Left hindlimb (tissue), 1 donor: ENCODE data around the gene EXOC4.

ENCODE experiments used
- DNase-seq: peaks from one replicate; pipeline ENCODE4 v3.0.0-alpha.2; 2018

EXOC4 gene

GRCh38 chr7:133502498-133502897 is 249.6 kb downstream of the EXOC4 start:
- no peak for DNase-seq

DNA sequence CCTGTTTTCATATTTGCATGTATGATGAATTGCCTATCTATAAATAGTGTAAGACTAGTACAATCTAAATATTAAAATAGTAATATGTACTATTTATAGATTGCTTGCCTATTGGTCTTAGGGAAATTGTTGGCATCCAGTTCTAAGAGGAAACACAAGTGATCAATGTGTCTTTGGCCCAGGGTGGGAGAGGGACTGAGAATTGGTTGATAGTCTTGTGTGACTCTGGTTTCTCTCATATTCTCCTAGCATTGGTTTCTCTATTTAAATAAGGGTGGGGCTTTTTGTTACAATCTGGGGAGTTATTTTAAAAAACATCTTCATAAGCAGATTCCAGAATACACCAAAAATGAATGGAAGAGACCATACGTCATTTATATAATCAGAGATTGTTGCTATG is 250.1 kb downstream of the EXOC4 start:
- no peak for DNase-seq

DNA sequence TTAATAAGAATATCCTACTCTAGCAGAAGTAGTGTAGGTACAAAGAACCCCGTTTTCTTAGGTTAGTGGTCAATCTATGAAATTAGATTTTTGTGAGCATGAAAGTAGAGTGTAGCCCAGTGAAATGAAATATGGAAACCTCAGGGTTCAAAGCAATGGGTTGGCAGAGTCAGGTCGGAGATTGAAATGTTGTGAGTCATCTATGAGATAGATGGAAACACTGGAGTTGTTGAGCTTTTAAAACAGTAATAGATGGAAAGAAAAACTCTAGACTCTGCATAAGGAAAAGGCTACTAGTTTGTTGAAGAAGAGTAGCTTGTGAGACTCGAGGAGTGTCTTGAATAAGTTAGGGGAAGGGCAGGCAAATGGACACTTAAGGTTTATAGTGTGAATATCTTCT is 251.9 kb downstream of the EXOC4 start:
- DNase-seq, result no peak

DNA sequence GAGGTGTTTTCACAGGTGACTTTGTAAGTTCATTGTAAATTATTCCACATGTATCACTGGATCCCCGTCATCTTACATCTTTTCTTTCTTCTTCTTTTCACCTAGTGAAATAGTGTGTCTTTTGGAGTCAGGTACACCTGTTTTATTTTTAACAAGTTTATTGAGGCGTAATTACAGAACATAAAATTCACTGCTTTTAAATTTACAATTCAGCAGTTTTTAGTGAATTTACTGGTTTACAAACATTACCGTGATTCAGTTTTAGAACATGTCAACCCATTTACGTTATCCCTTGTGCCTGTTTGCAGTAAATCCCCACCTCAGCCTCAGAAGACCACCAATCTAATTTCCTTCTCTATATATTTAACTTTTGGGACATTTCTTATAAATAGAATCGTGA is 256.9 kb downstream of the EXOC4 start:
- no peak for DNase-seq

DNA sequence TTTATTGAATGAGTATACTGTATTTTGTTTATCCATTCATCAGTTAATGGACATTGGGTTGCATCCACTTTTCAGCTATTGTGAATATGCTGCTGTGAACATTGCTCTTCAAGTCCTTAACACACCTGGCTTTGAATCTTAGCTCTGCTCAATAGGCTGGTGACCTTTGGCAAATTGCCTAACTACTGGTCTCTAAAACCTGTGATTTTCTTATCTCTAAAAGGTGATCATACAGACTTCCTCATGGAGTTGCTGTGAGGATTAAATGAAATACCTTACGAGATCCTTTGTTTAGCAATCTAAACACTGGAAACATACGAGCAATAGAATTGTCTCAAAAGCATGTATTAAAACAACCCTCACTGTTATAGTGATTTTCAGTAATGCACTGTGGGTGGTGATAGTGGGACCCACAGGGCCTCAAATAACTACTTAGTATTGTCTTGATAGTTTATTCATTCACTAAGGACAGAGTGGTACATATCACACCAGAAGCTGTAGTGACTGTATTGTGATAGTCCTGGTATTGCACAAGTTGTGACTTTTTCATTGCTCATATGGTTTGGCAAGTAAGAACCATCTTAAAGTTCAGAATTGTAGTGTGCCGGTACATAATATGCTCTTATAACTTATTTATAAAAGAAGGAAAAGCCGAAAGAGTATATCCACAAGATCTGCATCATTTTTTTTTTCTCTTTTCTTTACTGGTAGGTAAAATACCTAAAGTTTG is 257.6 kb downstream of the EXOC4 start:
- no peak for DNase-seq

GRCh38 chr7:133511252-133511651 is 258.4 kb downstream of the EXOC4 start:
- DNase-seq, result no peak

GRCh38 chr7:133511708-133512107 is 258.8 kb downstream of the EXOC4 start:
- DNase-seq, result no peak

GRCh38 chr7:133512560-133512959 is 259.7 kb downstream of the EXOC4 start:
- DNase-seq, result no peak

GRCh38 chr7:133513608-133514007 is 260.7 kb downstream of the EXOC4 start:
- no peak for DNase-seq

GRCh38 chr7:133514551-133514950 is 261.7 kb downstream of the EXOC4 start:
- DNase-seq, result no peak

DNA sequence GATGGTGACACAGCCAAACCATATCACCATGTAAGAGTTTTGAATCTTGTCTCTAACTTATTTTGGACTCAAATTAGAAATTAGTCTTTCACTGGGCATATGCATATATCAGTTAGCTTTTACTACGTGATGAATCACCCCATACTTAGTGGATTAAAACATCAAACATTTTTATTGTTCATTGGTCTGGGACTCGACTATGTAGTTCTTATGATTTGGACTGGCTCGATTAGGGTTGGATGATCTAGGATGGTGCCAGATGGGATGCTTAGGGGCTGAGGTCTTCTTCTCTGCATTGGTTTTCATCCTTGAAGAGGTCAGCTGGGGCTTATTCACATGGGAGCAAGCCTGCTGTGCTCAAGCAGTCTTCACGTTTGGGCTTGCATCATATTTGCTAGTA is 264.9 kb downstream of the EXOC4 start:
- no peak for DNase-seq

DNA sequence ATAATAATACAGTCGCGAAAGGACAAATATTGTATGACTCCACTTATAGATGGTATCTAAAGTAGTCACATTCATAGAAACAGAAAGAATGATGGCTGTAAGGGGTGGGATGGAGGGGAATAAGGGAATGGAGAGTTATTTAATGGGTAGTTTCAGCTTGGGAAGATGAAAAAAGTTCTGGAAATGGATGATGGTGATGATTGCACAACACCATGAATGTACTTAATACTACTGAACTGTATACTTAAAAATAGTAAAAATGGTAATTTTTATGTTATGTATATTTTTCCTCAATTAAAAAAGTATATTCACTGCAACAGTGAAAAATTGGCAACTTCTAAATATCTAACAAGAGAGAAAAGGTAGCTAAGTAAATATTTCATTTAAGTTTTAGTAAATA is 265.8 kb downstream of the EXOC4 start:
- no peak for DNase-seq

- no peak for DNase-seq
Observed at GRCh38 chr7:133520248-133520647, 267.4 kb downstream of the EXOC4 start.

GRCh38 chr7:133522501-133522900 is 269.6 kb downstream of the EXOC4 start:
- DNase-seq, result no peak

- no peak for DNase-seq
Observed at GRCh38 chr7:133528796-133529195, 275.9 kb downstream of the EXOC4 start.

DNA sequence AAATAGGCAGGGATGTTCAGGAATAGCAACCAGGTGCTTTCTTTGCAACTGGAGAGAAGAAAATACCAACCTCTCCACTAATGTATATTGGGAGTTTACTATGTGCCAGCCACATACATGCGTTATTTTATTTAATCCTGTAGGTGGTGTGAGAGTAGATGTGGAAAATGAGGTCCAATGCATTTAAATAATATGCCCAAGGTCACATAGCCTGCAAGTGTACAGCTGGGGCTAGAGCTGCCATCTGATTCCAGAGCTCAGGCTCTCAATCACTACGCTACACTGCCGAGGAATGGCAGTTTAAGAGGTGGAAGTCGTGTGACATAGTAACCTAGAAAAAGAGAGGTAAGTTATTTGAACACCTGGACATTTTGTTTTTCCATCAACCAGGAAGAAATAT is 277.0 kb downstream of the EXOC4 start:
- DNase-seq, result no peak

- DNase-seq, result no peak
Observed at GRCh38 chr7:133530682-133531081, 277.8 kb downstream of the EXOC4 start.

GRCh38 chr7:133534816-133535215 is 281.9 kb downstream of the EXOC4 start:
- DNase-seq, result no peak

DNA sequence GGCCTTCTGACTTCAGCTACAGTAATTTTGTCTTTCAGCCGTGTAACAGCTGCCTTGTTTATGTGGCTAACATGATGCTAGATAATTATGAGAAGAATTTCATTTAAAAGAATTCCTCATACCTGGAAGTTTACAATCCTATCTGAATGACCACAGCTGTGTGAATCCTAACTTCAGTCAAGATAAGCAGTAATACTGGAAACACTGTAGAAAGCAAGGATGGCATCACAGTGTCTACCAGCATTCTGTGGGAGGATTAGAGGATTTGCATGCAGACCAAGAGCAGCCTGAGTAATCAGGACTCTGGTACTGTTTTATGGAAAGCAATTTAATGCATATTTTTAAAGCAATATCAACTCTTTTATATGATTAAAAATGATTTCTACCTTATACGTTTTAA is 282.4 kb downstream of the EXOC4 start:
- DNase-seq, result no peak

DNA sequence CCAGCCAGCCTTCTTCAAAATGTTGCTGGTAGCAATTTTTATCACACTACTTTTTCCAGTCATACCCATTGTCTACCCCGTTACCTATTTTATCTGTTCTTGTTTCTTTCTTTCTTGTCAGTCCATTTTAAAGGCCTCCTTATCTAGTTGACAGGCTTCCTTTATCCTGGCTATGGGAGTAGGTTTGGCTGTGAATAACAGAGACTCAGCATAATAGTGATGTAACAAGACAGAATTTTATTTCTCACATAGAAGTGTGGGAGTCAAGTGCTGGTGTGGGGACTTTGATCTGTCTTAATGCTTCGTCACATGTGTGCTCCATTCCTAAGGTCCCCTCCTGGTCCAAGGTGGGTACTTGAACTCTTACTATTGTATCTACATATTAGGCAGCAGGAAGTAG is 283.6 kb downstream of the EXOC4 start:
- DNase-seq, result no peak

GRCh38 chr7:133539016-133539415 is 286.1 kb downstream of the EXOC4 start:
- DNase-seq, result no peak

DNA sequence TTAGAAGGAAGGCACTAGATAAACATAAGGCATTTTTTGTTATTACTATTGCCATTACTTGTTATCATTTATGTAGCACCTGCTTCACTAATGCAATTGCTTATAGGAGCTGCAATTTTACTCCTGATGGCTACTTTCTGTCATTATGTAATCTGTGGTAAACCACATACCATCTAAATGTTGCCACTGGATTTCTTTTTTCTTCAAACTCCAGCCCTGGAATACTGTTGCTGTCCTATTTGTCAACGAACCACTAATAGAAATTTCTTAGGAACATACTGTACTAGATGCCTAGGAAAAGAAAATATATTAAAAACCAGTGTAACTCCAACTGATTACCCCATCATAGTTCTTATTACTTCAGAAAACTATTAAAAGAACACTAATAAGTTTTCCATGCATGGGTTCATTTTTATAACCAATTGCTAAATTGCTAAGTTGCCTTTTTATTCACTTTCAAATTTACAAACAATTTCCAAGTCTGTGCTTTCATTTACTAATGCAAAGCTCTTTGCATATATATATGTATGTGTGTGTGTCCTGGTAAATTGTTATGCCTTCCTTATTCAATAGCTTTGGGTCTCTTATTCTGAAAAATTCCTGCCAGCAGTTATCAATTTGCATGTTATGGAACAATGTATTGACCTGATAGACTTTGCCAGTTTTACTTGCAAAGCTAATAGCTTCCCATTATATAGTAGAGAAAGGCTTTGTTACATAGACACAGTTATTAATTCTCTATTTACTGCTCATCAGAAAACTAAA is 287.4 kb downstream of the EXOC4 start:
- no peak for DNase-seq

- no peak for DNase-seq
Observed at GRCh38 chr7:133542209-133542780, 289.4 kb downstream of the EXOC4 start.

- no peak for DNase-seq
Observed at GRCh38 chr7:133543657-133544056, 290.8 kb downstream of the EXOC4 start.
